HCEC 1CT (cell line): ENCODE measurements around the gene GCDH.
A peak's percentile ranks its signal among the peaks of the same experiment; 100 is the strongest.
"Not testable (repeated sequence)": the region's sequence is repeated elsewhere in the genome, so short reads cannot be mapped to it uniquely, and the experiment has no call there.

Experiments used
- DNase-seq: peaks from one replicate; pipeline ENCODE4 v3.0.0-alpha.2; 2017

GCDH gene

GRCh38 chr19:12890787-12891552 is at the start of gene GCDH:
GCDH (plus strand) TSS chr19:12891160; CDS start chr19:12891305, 145 bp downstream.
- peak; percentile 99 for DNase-seq

GRCh38 chr19:12842511-12842910 is 48.4 kb upstream of the GCDH start:
- no peak for DNase-seq

- DNase-seq: no peak
Observed at GRCh38 chr19:12843328-12843727, 47.6 kb upstream of the GCDH start.

GRCh38 chr19:12843999-12844732 is 46.8 kb upstream of the GCDH start:
- peak; percentile 16 for DNase-seq

- not testable (repeated sequence) for DNase-seq
Observed at GRCh38 chr19:12846613-12847012, 44.3 kb upstream of the GCDH start.

- DNase-seq: peak; percentile 65
Observed at GRCh38 chr19:12847159-12848139, 43.5 kb upstream of the GCDH start.

- DNase-seq: no peak
Observed at GRCh38 chr19:12856653-12857052, 34.3 kb upstream of the GCDH start.

GRCh38 chr19:12858041-12858928 is 32.7 kb upstream of the GCDH start:
- DNase-seq: no peak

GRCh38 chr19:12859546-12859945 is 31.4 kb upstream of the GCDH start:
- no peak for DNase-seq

- DNase-seq: no peak
Observed at GRCh38 chr19:12864143-12864542, 26.8 kb upstream of the GCDH start.

GRCh38 chr19:12864721-12865715 is 25.9 kb upstream of the GCDH start:
- no peak for DNase-seq

- no peak for DNase-seq
Observed at GRCh38 chr19:12865746-12866415, 25.1 kb upstream of the GCDH start.

GRCh38 chr19:12866416-12867119 is 24.4 kb upstream of the GCDH start:
- no peak for DNase-seq

GRCh38 chr19:12867120-12868099 is 23.6 kb upstream of the GCDH start:
- DNase-seq: no peak

GRCh38 chr19:12868540-12869112 is 22.3 kb upstream of the GCDH start:
- DNase-seq: no peak

GRCh38 chr19:12871681-12872080 is 19.3 kb upstream of the GCDH start:
- DNase-seq: no peak

GRCh38 chr19:12872255-12872654 is 18.7 kb upstream of the GCDH start:
- no peak for DNase-seq
